HCT116 (cell line): ENCODE data around the gene APOL5. TPM values are rescaled to one million over a fixed set of nuclear protein-coding genes. Genes with fewer than 3 reads are reported as not detected.

Experiments used
- ATAC-seq: fragments of 200-7000 bp; cut with Tn5 transposase; 2 replicates; pipeline ENCODE4 v1.9.1; 2020; ENCODE audit warnings: mild to moderate bottlenecking, moderate library complexity
- Bru-seq: library from RNA; stranded (reverse); fragments of 400-500 nt; gene quantifications from one replicate; lab custom pipeline; 2021; lab: Mats Ljungman, UMichigan
- BruChase-seq, 2 experiments: library from RNA; stranded (reverse); fragments of 400-500 nt; gene quantifications; one replicate each; lab custom pipeline; 2021; lab: Mats Ljungman, UMichigan
- BruUV-seq: library from RNA; stranded (reverse); fragments of 400-500 nt; replicated peaks from 2 replicates; lab custom pipeline; 2021; lab: Mats Ljungman, UMichigan
- CTCF ChIA-PET: fragments of 300-600 bp; sonication (Branson Sonifier 250); formaldehyde crosslinking; loops from one replicate; lab custom pipeline; 2021; ENCODE audit warnings: antibody characterized with exemption; lab: Charles Lee
- POLR2A ChIA-PET: fragments of 300-600, 350-600 bp; sonication (Branson Sonifier 250); formaldehyde crosslinking; loops from one replicate; lab custom pipeline; 2021; ENCODE audit warnings: antibody characterized with exemption; lab: Charles Lee
- RAD21 ChIA-PET, 2 experiments: fragments of 300-600 bp; sonication (Branson Sonifier 250); formaldehyde crosslinking; loops; one replicate each; lab custom pipeline; 2023; ENCODE audit warnings: low total read pairs in 2 of 2; ENCODE audit not compliant: uncharacterized antibody in 2 of 2, unreplicated experiment in 2 of 2, low non-redundant PET in 1 of 2; lab: Charles Lee
- DNase-seq: peaks from one replicate; pipeline ENCODE4 v3.0.0-alpha.2; 2010; ENCODE audit warnings: low read depth, low spot score
- H2AFZ ChIP-seq: fragments of 200-600 bp; shearing (Covaris generic), sonication (generic); 2 replicates; pipeline ENCODE4 v1.6.1; 2017; ENCODE audit warnings: low read depth, mixed run types, mixed read lengths, antibody characterized with exemption, low read length; ENCODE audit not compliant: poor library complexity, severe bottlenecking
- H3K27ac ChIP-seq: 2 replicates; pipeline ENCODE4 v1.5.1; 2012; ENCODE audit warnings: low read depth, low read length
- H3K27me3 ChIP-seq: fragments of 200-600 bp; sonication (generic); 2 replicates; pipeline ENCODE4 v1.6.1; 2016; ENCODE audit warnings: mixed run types, low read length, mixed read lengths; ENCODE audit not compliant: insufficient read depth
- H3K36me3 ChIP-seq, 2 experiments: fragments of 200-500 bp in 1 of 2; fragments of 200-600 bp in 1 of 2; sonication (Bioruptor generic) in 1 of 2; sonication (generic) in 1 of 2; 2 replicates each; pipeline versions ENCODE4 v1.5.1 to v1.6.1; 2014 to 2016; ENCODE audit warnings: low read length in 2 of 2, inconsistent platforms in 1 of 2, mixed read lengths in 1 of 2, mixed run types in 1 of 2; ENCODE audit not compliant: insufficient read depth in 2 of 2, control insufficient read depth in 1 of 2
- H3K4me1 ChIP-seq, 2 experiments: fragments of 200-600 bp in 1 of 2; sonication (generic) in 1 of 2; 2 replicates each; pipeline versions ENCODE4 v1.5.1 to v1.6.1; 2012 to 2017; ENCODE audit warnings: low read length in 2 of 2, inconsistent platforms in 1 of 2, mild to moderate bottlenecking in 1 of 2, mixed read lengths in 1 of 2, mixed run types in 1 of 2, moderate library complexity in 1 of 2; ENCODE audit not compliant: insufficient read depth in 2 of 2, control insufficient read depth in 1 of 2
- H3K4me2 ChIP-seq: fragments of 200-600 bp; sonication (generic); 2 replicates; pipeline ENCODE4 v1.6.1; 2017; ENCODE audit warnings: mixed run types, low read length, mixed read lengths
- H3K4me3 ChIP-seq, 2 experiments: fragments of 200-600 bp in 1 of 2; sonication (generic) in 1 of 2; replicated peaks in 1 of 2; 2 replicates each; pipeline ENCODE4 v1.5.1; 2011 to 2016; ENCODE audit warnings: low read length in 2 of 2, control low read depth in 1 of 2, low read depth in 1 of 2, mild to moderate bottlenecking in 1 of 2, mixed read lengths in 1 of 2, mixed run types in 1 of 2
- H3K79me2 ChIP-seq: fragments of 200-600 bp; sonication (generic); 2 replicates; pipeline ENCODE4 v1.6.1; 2017; ENCODE audit warnings: mild to moderate bottlenecking, mixed run types, low read length, moderate library complexity, mixed read lengths; ENCODE audit not compliant: insufficient read depth
- H3K9ac ChIP-seq: fragments of 200-600 bp; sonication (generic); 2 replicates; pipeline ENCODE4 v1.6.1; 2016; ENCODE audit warnings: low read length, mixed read lengths
- H3K9me2 ChIP-seq: fragments of 200-600 bp; sonication (generic), shearing (Covaris generic); 2 replicates; pipeline ENCODE4 v1.6.1; 2017; ENCODE audit warnings: mixed run types, mild to moderate bottlenecking, moderate library complexity; ENCODE audit not compliant: insufficient read depth
- H3K9me3 ChIP-seq, 2 experiments: fragments of 200-500 bp in 1 of 2; fragments of 200-600 bp in 1 of 2; sonication (Bioruptor generic) in 1 of 2; sonication (generic) in 1 of 2; 2 replicates each; pipeline ENCODE4 v1.6.1; 2014 to 2017; ENCODE audit warnings: low read length in 2 of 2, mixed read lengths in 2 of 2, inconsistent platforms in 1 of 2, low read depth in 1 of 2, mild to moderate bottlenecking in 1 of 2, mixed run types in 1 of 2, moderate library complexity in 1 of 2; ENCODE audit not compliant: control insufficient read depth in 1 of 2, insufficient read depth in 1 of 2
- H4K20me1 ChIP-seq: fragments of 200-600 bp; sonication (generic), shearing (Covaris generic); 2 replicates; pipeline ENCODE4 v1.6.1; 2017; ENCODE audit warnings: mixed run types, mild to moderate bottlenecking, moderate library complexity; ENCODE audit not compliant: insufficient read depth
- CBX3 ChIP-seq: IDR thresholded peaks from 2 replicates; pipeline ENCODE4 v1.6.1; 2012; ENCODE audit warnings: low read depth
- CEBPB ChIP-seq: IDR thresholded peaks from 2 replicates; pipeline ENCODE4 v1.6.1; 2012; ENCODE audit warnings: low read depth
- ELF1 ChIP-seq: IDR thresholded peaks from 2 replicates; pipeline ENCODE4 v1.6.1; 2012; ENCODE audit warnings: low read depth, borderline replicate concordance
- EZH2 ChIP-seq: fragments of 200-600 bp; sonication (generic); IDR thresholded peaks from 2 replicates; pipeline ENCODE4 v1.6.1; 2017; ENCODE audit warnings: antibody characterized with exemption, mixed run types
- EZH2phosphoT487 ChIP-seq: fragments of 200-600 bp; IDR thresholded peaks from 2 replicates; pipeline ENCODE4 v1.6.1; 2018; ENCODE audit warnings: antibody characterized with exemption, borderline replicate concordance
- FOSL1 ChIP-seq: IDR thresholded peaks from 2 replicates; pipeline ENCODE4 v1.6.1; 2012; ENCODE audit warnings: low read depth
- JUND ChIP-seq: IDR thresholded peaks from 2 replicates; pipeline ENCODE4 v1.6.1; 2012
- MAX ChIP-seq: IDR thresholded peaks from 2 replicates; pipeline ENCODE4 v1.6.1; 2012
- RAD21 ChIP-seq: IDR thresholded peaks from 2 replicates; pipeline ENCODE4 v1.6.1; 2012; ENCODE audit warnings: low read depth, mild to moderate bottlenecking
- SIN3A ChIP-seq: IDR thresholded peaks from 2 replicates; pipeline ENCODE4 v1.6.1; 2012; ENCODE audit warnings: low read depth
- SP1 ChIP-seq: IDR thresholded peaks from 2 replicates; pipeline ENCODE4 v1.6.1; 2012; ENCODE audit warnings: low read depth
- SRF ChIP-seq: IDR thresholded peaks from 2 replicates; pipeline ENCODE4 v1.6.1; 2012; ENCODE audit warnings: low read depth
- TCF7L2 ChIP-seq: IDR thresholded peaks from 2 replicates; pipeline ENCODE4 v1.7.0; 2011; ENCODE audit warnings: borderline replicate concordance, inconsistent platforms; ENCODE audit not compliant: insufficient read depth, insufficient read length; ENCODE audit errors: extremely low read depth
- ZNF274 ChIP-seq: fragments of 200-500 bp; sonication (Bioruptor generic); IDR thresholded peaks from 2 replicates; pipeline ENCODE4 v1.6.1; 2014; ENCODE audit warnings: mild to moderate bottlenecking, low read depth, low read length, inconsistent platforms
- intact Hi-C: fragments of 100-400 bp; cut with micrococcal nuclease; formaldehyde crosslinking; loops from 2 replicates; pipeline ENCODE4 v1.10.0; 2022
- long read RNA-seq: library from polyadenylated mRNA; unstranded; transcript quantifications from one replicate; pipeline ENCODE4 v2.0.0, GENCODE V29; 2021; ENCODE audit not compliant: unreplicated experiment
- polyA plus RNA-seq: library from polyadenylated mRNA; unstranded; fragments of >200 nt; gene quantifications from 2 replicates; pipeline ENCODE4 v1.2.1, GENCODE V29; 2012; ENCODE audit warnings: missing spikeins
- total RNA-seq: library from RNA; stranded (reverse); gene quantifications from one replicate; pipeline ENCODE4 v1.2.1, GENCODE V29; 2021; ENCODE audit not compliant: unreplicated experiment
- TF ChIP-seq, protein P1 (sequence below), 3 experiments: fragments of 200-600 bp in 1 of 3; sonication (generic) in 1 of 3; IDR thresholded peaks in 2 of 3; conservative IDR thresholded peaks in 1 of 3; 2 replicates each; pipeline ENCODE4 v1.5.1; 2012 to 2017; ENCODE audit warnings: low read depth in 2 of 3, low read length in 2 of 3, antibody characterized with exemption in 1 of 3, borderline replicate concordance in 1 of 3, control low read depth in 1 of 3, mild to moderate bottlenecking in 1 of 3, mixed read lengths in 1 of 3, mixed run types in 1 of 3, moderate library complexity in 1 of 3; ENCODE audit not compliant: insufficient read depth in 1 of 3

The APOL5 gene, protein sequence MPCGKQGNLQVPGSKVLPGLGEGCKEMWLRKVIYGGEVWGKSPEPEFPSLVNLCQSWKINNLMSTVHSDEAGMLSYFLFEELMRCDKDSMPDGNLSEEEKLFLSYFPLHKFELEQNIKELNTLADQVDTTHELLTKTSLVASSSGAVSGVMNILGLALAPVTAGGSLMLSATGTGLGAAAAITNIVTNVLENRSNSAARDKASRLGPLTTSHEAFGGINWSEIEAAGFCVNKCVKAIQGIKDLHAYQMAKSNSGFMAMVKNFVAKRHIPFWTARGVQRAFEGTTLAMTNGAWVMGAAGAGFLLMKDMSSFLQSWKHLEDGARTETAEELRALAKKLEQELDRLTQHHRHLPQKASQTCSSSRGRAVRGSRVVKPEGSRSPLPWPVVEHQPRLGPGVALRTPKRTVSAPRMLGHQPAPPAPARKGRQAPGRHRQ
- not detected for total RNA-seq
- not detected in 2 replicates for polyA plus RNA-seq
- Bru-seq, nascent RNA, result not detected
- not detected for BruChase-seq, experiment 1, labeled RNA remaining after a 6-hour chase
- not detected for BruChase-seq, experiment 2, labeled RNA remaining after a 2-hour chase
- long read RNA-seq, result 0 reads

DNA sequence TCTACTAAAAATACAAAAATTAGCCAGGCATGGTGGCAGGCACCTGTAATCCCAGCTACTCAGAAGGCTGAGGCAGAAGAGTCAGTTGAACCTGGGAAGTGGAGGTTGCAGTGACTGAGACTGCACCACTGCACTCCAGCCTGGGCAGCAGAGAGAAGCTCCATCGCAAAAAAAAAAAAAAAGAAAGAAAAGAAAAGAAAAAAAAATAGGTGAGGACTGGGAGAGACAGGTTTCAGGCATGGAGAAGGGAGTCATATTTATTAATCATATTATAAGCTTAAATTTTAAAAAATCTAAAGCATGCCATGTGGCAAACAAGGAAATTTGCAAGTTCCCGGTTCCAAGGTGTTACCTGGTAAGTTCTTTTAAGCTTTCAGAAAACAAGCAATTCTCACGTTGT lies at the start of gene APOL5:
Gene APOL5, plus strand, starts transcription at position 301 of the 400 bp plus-strand sequence. Its CDS starts 0 bp downstream, at position 301.
- TF ChIP-seq SIN3A (no peak), TCF7L2 (no peak), FOSL1 (no peak), RAD21 (no peak)
- Histone ChIP-seq H3K27ac (no peak within 1 kb of the TSS), H3K9me2 (no peaks in the 10 kb centered on the region), H3K79me2 (no peaks in the 10 kb centered on the region), H3K9me3 (no peaks in the 10 kb centered on the region; a peak in 2 of 4 replicates), H3K36me3 (no peaks in the 10 kb centered on the region), H3K4me3 (no peak within 1 kb of the TSS), H3K27me3 (no peaks in the 10 kb centered on the region), H4K20me1 (no peaks in the 10 kb centered on the region), H2AFZ (no peak within 1 kb of the TSS), H3K4me1 (no peaks in the 10 kb centered on the region), H3K4me2 (no peak within 1 kb of the TSS), H3K9ac (no peak within 1 kb of the TSS)
- ChIA-PET CTCF (interaction anchor here (0.6 kb wide), 1 partner anchor 512 kb away, joined by 3 read pairs; no protein-coding TSS in a partner anchor), RAD21 (no interaction called here), POLR2A (interaction anchor here (0.6 kb wide), 1 partner anchor 336 kb away, joined by 3 read pairs; no protein-coding TSS in a partner anchor)
- no TSS peak for BruUV-seq
- no peak for DNase-seq
- intact Hi-C loops, result no loop called here
- ATAC-seq, result no peak

DNA sequence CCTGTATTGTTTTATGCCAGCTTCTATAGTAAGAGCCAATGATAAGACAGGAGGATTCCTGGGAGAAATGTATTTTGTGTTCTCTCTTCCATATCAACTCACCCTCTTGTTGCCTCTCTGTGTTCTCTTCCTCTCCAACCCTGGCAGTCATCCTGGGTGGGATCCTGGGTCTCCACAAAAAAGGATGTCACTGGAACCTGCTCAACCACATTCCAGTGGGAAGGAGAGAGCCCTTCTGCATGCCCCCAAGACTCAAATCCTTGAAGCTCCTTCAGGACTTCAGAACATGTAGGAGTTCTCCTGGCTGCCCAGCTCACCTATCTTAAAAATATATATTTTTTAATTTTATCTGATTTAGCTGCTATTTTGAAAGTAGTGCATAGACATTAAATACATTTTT lies 43.3 kb upstream of the APOL5 start:
- ChIA-PET POLR2A (no interaction called here), CTCF (no interaction called here), RAD21 (no interaction called here)
- Histone ChIP-seq H4K20me1 (no peaks in the 10 kb centered on the region), H3K27me3 (no peaks in the 10 kb centered on the region), H3K4me2 (no peak overlapping the region), H2AFZ (no peak overlapping the region), H3K4me1 (no peaks in the 10 kb centered on the region), H3K9ac (no peak overlapping the region), H3K79me2 (no peaks in the 10 kb centered on the region), H3K9me2 (no peaks in the 10 kb centered on the region), H3K9me3 (no peaks in the 10 kb centered on the region), H3K4me3 (no peak overlapping the region), H3K36me3 (no peaks in the 10 kb centered on the region), H3K27ac (no peak overlapping the region)
- no peak for DNase-seq
- no TSS peak for BruUV-seq
- intact Hi-C loops, result no loop called here
- ATAC-seq, result no peak
- TF ChIP-seq RAD21 (no peak), EZH2phosphoT487 (no peak), MAX (no peak), ELF1 (no peak), TCF7L2 (no peak), SP1 (no peak), ZNF274 (no peak), SRF (no peak), EZH2 (no peak), CBX3 (no peak), JUND (no peak), CEBPB (no peak), FOSL1 (no peak)
- TF ChIP-seq, protein P1, sequence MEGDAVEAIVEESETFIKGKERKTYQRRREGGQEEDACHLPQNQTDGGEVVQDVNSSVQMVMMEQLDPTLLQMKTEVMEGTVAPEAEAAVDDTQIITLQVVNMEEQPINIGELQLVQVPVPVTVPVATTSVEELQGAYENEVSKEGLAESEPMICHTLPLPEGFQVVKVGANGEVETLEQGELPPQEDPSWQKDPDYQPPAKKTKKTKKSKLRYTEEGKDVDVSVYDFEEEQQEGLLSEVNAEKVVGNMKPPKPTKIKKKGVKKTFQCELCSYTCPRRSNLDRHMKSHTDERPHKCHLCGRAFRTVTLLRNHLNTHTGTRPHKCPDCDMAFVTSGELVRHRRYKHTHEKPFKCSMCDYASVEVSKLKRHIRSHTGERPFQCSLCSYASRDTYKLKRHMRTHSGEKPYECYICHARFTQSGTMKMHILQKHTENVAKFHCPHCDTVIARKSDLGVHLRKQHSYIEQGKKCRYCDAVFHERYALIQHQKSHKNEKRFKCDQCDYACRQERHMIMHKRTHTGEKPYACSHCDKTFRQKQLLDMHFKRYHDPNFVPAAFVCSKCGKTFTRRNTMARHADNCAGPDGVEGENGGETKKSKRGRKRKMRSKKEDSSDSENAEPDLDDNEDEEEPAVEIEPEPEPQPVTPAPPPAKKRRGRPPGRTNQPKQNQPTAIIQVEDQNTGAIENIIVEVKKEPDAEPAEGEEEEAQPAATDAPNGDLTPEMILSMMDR (IDR thresholded peaks at IDR 0.05 in 2 of 3, conservative IDR thresholded peaks at IDR 0.05 in 1 of 3; ENCODE audit: borderline replicate concordance in 1 of 3, insufficient read depth in 1 of 3, low read depth in 2 of 3, low read length in 2 of 3), result no peak
